NCI-H128 (cell line): Measurements from ENCODE around the gene UQCC2.
A peak's percentile ranks its signal among the peaks of the same experiment; 100 is the strongest.

Source experiments
- DNase-seq: peaks from one replicate; lab custom pipeline; 2025; ENCODE audit not compliant: unreplicated experiment; lab: John Stamatoyannopoulos, UW

Gene UQCC2

GRCh38 chr6:33708516-33709204 is 2.8 kb downstream of the UQCC2 start:
- DNase-seq = no peak

GRCh38 chr6:33707771-33708170 is 3.7 kb downstream of the UQCC2 start:
- DNase-seq = no peak

GRCh38 chr6:33705955-33706725 is 5.4 kb downstream of the UQCC2 start:
- no peak for DNase-seq

GRCh38 chr6:33705268-33705885 is 6.1 kb downstream of the UQCC2 start:
- no peak for DNase-seq

- DNase-seq = no peak
Measured at GRCh38 chr6:33704215-33705066, 7.1 kb downstream of the UQCC2 start.

- no peak for DNase-seq
Measured at GRCh38 chr6:33702345-33702977, 9.0 kb downstream of the UQCC2 start.

- peak; percentile 55 for DNase-seq
Measured at GRCh38 chr6:33700391-33701050, 11.0 kb downstream of the UQCC2 start.

GRCh38 chr6:33699739-33700138 is 11.8 kb downstream of the UQCC2 start:
- no peak for DNase-seq

- no peak for DNase-seq
Measured at GRCh38 chr6:33699131-33699530, 12.4 kb downstream of the UQCC2 start.

- no peak for DNase-seq
Measured at GRCh38 chr6:33698494-33698893, 13.0 kb downstream of the UQCC2 start.

GRCh38 chr6:33697845-33698244 is 13.7 kb downstream of the UQCC2 start:
- DNase-seq = no peak

GRCh38 chr6:33696548-33697518 is 14.7 kb downstream of the UQCC2 start:
- peak; percentile 41 for DNase-seq

GRCh38 chr6:33696076-33696475 is 15.4 kb downstream of the UQCC2 start:
- no peak for DNase-seq

GRCh38 chr6:33695451-33695887 is 16.0 kb downstream of the UQCC2 start:
- DNase-seq = no peak

- no peak for DNase-seq
Measured at GRCh38 chr6:33694977-33695376, 16.5 kb downstream of the UQCC2 start.

- DNase-seq = no peak
Measured at GRCh38 chr6:33694401-33694931, 17.0 kb downstream of the UQCC2 start.

- no peak for DNase-seq
Measured at GRCh38 chr6:33693186-33694105, 18.1 kb downstream of the UQCC2 start.

GRCh38 chr6:33692760-33693158 is 18.7 kb downstream of the UQCC2 start:
- no peak for DNase-seq
